ENCODE data around the gene ATAD2B. TPM values are rescaled to one million over a fixed set of nuclear protein-coding genes. Genes with fewer than 3 reads are reported as not detected.

ATAD2B gene
- total and polyA plus RNA-seq, 12 donors = 2.2 to 11.8 (median 8.7) TPM

GRCh38 chr2:23706613-23707078, 220.3 kb downstream of the ATAD2B start:
- Histone ChIP-seq H3K27me3 (no peaks in the 10 kb centered on the region), H3K36me3 (peaks cover 0 to 70% (median 13%) of the 10 kb centered on the region in 9 donors), H3K4me1 (peaks cover 0 to under 1% (median 0%) of the 10 kb centered on the region in 9 donors), H3K4me3 (no peak overlapping the region), H3K9me3 (no peaks in the 10 kb centered on the region), H3K27ac (no peak overlapping the region)
- ATAC-seq (no peak), DNase-seq (no peak)
- intact Hi-C loops (cut with DNase I) = no loop called here
- TF ChIP-seq, protein P1, sequence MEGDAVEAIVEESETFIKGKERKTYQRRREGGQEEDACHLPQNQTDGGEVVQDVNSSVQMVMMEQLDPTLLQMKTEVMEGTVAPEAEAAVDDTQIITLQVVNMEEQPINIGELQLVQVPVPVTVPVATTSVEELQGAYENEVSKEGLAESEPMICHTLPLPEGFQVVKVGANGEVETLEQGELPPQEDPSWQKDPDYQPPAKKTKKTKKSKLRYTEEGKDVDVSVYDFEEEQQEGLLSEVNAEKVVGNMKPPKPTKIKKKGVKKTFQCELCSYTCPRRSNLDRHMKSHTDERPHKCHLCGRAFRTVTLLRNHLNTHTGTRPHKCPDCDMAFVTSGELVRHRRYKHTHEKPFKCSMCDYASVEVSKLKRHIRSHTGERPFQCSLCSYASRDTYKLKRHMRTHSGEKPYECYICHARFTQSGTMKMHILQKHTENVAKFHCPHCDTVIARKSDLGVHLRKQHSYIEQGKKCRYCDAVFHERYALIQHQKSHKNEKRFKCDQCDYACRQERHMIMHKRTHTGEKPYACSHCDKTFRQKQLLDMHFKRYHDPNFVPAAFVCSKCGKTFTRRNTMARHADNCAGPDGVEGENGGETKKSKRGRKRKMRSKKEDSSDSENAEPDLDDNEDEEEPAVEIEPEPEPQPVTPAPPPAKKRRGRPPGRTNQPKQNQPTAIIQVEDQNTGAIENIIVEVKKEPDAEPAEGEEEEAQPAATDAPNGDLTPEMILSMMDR (IDR thresholded peaks at IDR 0.05) = no peak
- WGBS, 2 donors = 94 to 95% methylated on average over 18 of the region's 18 CpGs

GRCh38 chr2:23705771-23706612, 220.9 kb downstream of the ATAD2B start:
- no peak for ATAC-seq
- no peaks in the 10 kb centered on the region for H3K4me1 ChIP-seq
- no peak overlapping the region for H3K27ac ChIP-seq
- H3K4me3 ChIP-seq = no peak overlapping the region
- peaks cover 0 to 70% (median 13%) of the 10 kb centered on the region in 9 donors for H3K36me3 ChIP-seq
- intact Hi-C loops (cut with DNase I) = no loop called here
- 96% methylated on average over 18 of the region's 18 CpGs for WGBS, 2 donors
- TF ChIP-seq, protein P1 (IDR thresholded peaks at IDR 0.05) = no peak
- H3K27me3 ChIP-seq = no peaks in the 10 kb centered on the region
- no peak for DNase-seq
- H3K9me3 ChIP-seq = no peaks in the 10 kb centered on the region

DNA sequence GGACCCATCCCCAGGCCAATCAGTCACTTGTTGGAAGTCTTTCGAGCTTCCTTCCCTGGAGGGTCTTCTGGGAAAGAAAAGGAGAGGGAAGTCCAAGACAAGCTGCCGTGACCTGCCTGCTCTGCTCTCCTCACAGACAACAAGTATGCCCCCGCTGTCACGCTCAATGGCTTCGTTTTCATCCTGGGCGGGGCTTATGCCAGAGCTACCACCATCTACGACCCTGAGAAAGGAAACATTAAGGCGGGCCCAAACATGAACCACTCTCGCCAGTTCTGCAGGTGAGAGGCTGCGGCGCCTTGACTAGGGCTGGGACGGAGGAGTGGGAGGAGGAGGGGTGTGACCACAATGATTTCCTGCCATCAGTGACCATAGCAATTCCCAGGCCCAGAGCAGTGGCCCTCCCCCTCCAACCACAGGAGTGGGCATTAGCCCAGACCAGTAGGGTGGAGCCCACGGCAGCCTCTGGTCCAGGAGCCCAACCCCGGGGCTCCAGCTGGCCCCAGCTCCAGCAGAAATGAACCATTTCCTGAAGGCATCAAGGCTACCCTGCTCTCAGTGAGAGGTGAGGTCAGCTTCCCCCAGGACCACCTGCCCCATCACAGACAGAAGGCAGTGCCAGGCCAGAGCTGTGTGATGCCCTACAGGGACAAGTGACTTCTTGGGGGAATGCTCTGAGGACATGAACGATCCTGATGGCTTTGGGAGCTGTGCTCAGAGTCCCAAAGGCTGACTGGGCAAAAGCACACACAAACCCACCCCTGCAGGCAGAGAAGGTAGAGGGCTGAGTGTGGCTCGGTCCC, 223.1 kb downstream of the ATAD2B start:
- H3K27ac ChIP-seq = no peak overlapping the region
- 80 to 87% methylated on average over 16 of the region's 16 CpGs for WGBS, 2 donors

More for the DNA sequence above, 223.1 kb downstream of the ATAD2B start:
- intact Hi-C loops (cut with DNase I) = no loop called here
- no peaks in the 10 kb centered on the region for H3K27me3 ChIP-seq
- peaks cover 0 to 64% (median 13%) of the 10 kb centered on the region in 9 donors for H3K36me3 ChIP-seq
- H3K9me3 ChIP-seq = peaks cover 0 to 4% (median 0%) of the 10 kb centered on the region in 11 donors
- H3K4me1 ChIP-seq = peaks cover 0 to 4% (median 0%) of the 10 kb centered on the region in 9 donors
- H3K4me3 ChIP-seq = no peak overlapping the region
- DNase-seq (peak in 1 of 2 donors; percentile 8), ATAC-seq (no peak)
- TF ChIP-seq, protein P1 (IDR thresholded peaks at IDR 0.05) = no peak
